Measurements from ENCODE around the gene TNIK. TPM values are rescaled to one million over a fixed set of nuclear protein-coding genes. Genes with fewer than 3 reads are reported as not detected.

TNIK gene
- 0.16 and 0.47 TPM in 2 replicates for total RNA-seq (2014; rRNA removed; shearing (Covaris generic))

- Histone ChIP-seq H3K27ac (no peak within 1 kb of the TSS), H3K4me3 (peak within 1 kb of the TSS; percentile 46), H3K27me3 (replicated peaks) (peaks cover 15% of the 10 kb centered on the region)
Observed at GRCh38 chr3:171459942-171460724, at the start of gene TNIK. Gene TNIK, minus strand, starts transcription at chr3:171460405. Its CDS starts 342 bp downstream, at chr3:171460063.

DNA sequence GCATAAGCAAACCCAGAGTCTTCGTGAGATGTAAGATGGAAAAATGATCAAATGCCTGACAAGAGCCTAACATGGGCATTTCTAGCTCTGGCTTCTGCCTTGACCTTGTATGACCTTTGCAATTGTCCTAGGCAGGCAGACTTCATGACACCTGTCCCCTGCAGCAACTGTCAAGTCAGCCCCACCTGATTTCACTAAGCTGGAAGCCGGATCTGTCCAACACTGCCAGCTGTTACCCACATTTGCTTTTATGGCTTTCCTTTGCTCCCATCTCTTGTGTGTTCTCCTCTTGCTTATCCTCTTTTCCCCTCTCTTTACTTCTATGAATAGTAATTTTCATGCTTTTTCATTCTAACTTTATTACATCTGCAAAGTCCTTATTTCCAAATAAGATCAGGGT lies 48.5 kb upstream of the TNIK start:
- Histone ChIP-seq H3K4me1 (replicated peaks) (no peaks in the 10 kb centered on the region), H3K27ac (no peak overlapping the region), H3K4me3 (no peak overlapping the region), H3K9me3 (replicated peaks) (no peaks in the 10 kb centered on the region), H3K27me3 (replicated peaks) (no peaks in the 10 kb centered on the region), H3K36me3 (no peaks in the 10 kb centered on the region)
- DNase-seq (ENCODE audit: low read depth in 1 of 2, low spot score in 2 of 2): no peak

More at GRCh38 chr3:171459942-171460724, at the start of gene TNIK:
- H3K4me1 ChIP-seq (replicated peaks): peaks cover 7% of the 10 kb centered on the region
- H3K9me3 ChIP-seq (replicated peaks): no peaks in the 10 kb centered on the region
- H3K36me3 ChIP-seq: no peaks in the 10 kb centered on the region
- peak; percentile 54 to 73 for DNase-seq (ENCODE audit: low read depth in 1 of 2, low spot score in 2 of 2)

DNA sequence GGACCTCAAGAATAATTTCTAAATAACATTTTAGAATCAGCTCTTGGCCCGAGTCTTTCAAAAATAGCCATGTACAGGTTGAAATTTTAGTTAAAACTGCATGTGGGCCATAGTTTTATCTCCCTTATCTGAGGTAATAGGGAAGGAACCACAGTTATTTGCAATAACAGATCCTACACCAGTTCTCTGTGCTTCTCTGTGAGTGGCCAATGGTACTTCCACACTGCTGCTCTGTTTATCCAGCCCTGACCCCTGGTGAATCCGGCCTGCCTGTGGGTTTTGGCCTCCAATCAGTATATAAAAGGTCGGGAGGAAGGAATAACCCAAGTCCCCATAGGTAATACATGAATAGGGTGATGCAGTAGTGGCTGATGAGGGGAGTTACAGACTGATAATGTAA lies 48.0 kb upstream of the TNIK start:
- H3K4me3 ChIP-seq: no peak overlapping the region
- H3K4me1 ChIP-seq (replicated peaks): no peaks in the 10 kb centered on the region
- no peak overlapping the region for H3K27ac ChIP-seq
- no peak for DNase-seq (ENCODE audit: low read depth in 1 of 2, low spot score in 2 of 2)
- H3K27me3 ChIP-seq (replicated peaks): no peaks in the 10 kb centered on the region
- no peaks in the 10 kb centered on the region for H3K36me3 ChIP-seq
- H3K9me3 ChIP-seq (replicated peaks): no peaks in the 10 kb centered on the region

GRCh38 chr3:171506743-171507319 lies 46.6 kb upstream of the TNIK start:
- no peak overlapping the region for H3K4me3 ChIP-seq
- no peak overlapping the region for H3K27ac ChIP-seq
- no peaks in the 10 kb centered on the region for H3K27me3 ChIP-seq (replicated peaks)
- H3K36me3 ChIP-seq: no peaks in the 10 kb centered on the region
- DNase-seq (ENCODE audit: low read depth in 1 of 2, low spot score in 2 of 2): no peak
- no peaks in the 10 kb centered on the region for H3K4me1 ChIP-seq (replicated peaks)
- H3K9me3 ChIP-seq (replicated peaks): no peaks in the 10 kb centered on the region

DNA sequence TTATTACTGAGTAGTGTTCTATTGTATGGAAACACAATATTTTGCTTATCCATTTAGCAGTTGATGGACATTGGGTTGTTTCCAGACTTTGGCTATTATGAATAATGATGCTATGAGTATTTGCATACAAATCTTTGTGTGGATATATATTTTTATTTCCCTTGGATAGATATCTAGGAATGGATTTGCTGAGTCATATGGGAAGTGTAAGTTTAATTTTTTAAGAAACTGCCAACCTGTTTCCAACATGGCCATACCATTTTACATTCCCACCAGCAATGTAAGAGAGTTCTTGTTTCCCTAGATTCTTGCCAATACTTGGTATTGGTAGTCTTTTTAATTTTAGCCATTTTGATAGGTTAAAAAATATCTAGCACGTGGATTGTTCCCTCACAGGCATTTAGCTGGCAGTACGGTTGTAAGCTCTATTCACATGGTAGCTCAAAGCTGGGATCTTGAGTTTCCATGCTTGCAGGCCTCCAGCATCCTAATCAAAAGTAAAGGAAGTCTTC lies 45.7 kb upstream of the TNIK start:
- H3K36me3 ChIP-seq: no peaks in the 10 kb centered on the region
- H3K27me3 ChIP-seq (replicated peaks): no peaks in the 10 kb centered on the region
- H3K27ac ChIP-seq: no peak overlapping the region
- no peaks in the 10 kb centered on the region for H3K9me3 ChIP-seq (replicated peaks)
- no peak overlapping the region for H3K4me3 ChIP-seq
- DNase-seq (ENCODE audit: low read depth in 1 of 2, low spot score in 2 of 2): no peak
- no peaks in the 10 kb centered on the region for H3K4me1 ChIP-seq (replicated peaks)

- DNase-seq (ENCODE audit: low read depth in 1 of 2, low spot score in 2 of 2): no peak
- Histone ChIP-seq H3K9me3 (replicated peaks) (no peaks in the 10 kb centered on the region), H3K4me3 (no peak overlapping the region), H3K36me3 (no peaks in the 10 kb centered on the region), H3K4me1 (replicated peaks) (no peaks in the 10 kb centered on the region), H3K27ac (no peak overlapping the region), H3K27me3 (replicated peaks) (no peaks in the 10 kb centered on the region)
Observed at GRCh38 chr3:171504376-171504775, 44.2 kb upstream of the TNIK start.

- Histone ChIP-seq H3K9me3 (replicated peaks) (no peaks in the 10 kb centered on the region), H3K27ac (no peak overlapping the region), H3K4me3 (no peak overlapping the region), H3K36me3 (no peaks in the 10 kb centered on the region), H3K4me1 (replicated peaks) (no peaks in the 10 kb centered on the region), H3K27me3 (replicated peaks) (no peaks in the 10 kb centered on the region)
- DNase-seq (ENCODE audit: low read depth in 1 of 2, low spot score in 2 of 2): no peak
Observed at GRCh38 chr3:171503817-171504216, 43.6 kb upstream of the TNIK start.

DNA sequence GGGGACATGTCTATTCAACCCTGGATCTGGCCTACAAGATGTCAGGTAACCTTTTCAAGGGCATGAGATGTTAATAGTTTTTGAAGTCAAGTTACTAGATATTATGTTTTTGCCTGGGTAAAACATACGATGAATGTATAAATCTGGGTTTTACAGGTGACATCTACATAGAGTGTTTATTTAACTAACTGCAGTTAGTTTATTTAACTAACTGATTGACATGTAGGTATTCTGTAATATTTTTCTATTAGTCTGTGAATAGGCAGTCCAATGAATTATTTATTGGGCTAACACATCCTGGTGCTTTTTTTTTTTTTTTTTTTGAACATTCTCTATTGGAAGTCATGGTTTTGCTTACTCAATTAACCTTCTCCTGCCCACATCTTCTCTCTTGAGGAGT lies 38.7 kb upstream of the TNIK start:
- no peaks in the 10 kb centered on the region for H3K36me3 ChIP-seq
- no peak for DNase-seq (ENCODE audit: low read depth in 1 of 2, low spot score in 2 of 2)
- H3K9me3 ChIP-seq (replicated peaks): no peaks in the 10 kb centered on the region
- no peaks in the 10 kb centered on the region for H3K27me3 ChIP-seq (replicated peaks)
- no peak overlapping the region for H3K27ac ChIP-seq
- H3K4me1 ChIP-seq (replicated peaks): no peaks in the 10 kb centered on the region
- H3K4me3 ChIP-seq: no peak overlapping the region

DNA sequence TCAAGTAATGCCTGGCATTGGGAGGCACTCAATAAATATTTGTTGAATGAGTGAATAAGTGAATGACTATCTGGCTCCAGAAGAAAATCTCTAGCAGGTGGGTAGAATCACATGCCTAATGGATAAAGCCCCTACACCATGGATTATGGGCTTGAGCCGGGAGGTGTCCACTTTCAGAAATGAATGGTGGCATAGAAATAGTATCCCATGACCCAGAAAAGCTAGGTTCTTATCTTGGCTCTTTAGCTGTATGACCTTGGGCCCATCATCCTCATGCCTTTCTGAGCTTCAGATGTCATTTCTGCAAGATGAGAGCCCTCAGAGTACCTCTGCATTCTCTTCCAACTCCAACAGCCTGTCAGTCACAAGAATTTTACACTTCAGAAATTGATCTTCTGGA lies 37.3 kb upstream of the TNIK start:
- no peak overlapping the region for H3K27ac ChIP-seq
- no peaks in the 10 kb centered on the region for H3K4me1 ChIP-seq (replicated peaks)
- H3K4me3 ChIP-seq: no peak overlapping the region
- H3K9me3 ChIP-seq (replicated peaks): no peaks in the 10 kb centered on the region
- DNase-seq (ENCODE audit: low read depth in 1 of 2, low spot score in 2 of 2): no peak
- H3K36me3 ChIP-seq: no peaks in the 10 kb centered on the region
- H3K27me3 ChIP-seq (replicated peaks): no peaks in the 10 kb centered on the region

DNA sequence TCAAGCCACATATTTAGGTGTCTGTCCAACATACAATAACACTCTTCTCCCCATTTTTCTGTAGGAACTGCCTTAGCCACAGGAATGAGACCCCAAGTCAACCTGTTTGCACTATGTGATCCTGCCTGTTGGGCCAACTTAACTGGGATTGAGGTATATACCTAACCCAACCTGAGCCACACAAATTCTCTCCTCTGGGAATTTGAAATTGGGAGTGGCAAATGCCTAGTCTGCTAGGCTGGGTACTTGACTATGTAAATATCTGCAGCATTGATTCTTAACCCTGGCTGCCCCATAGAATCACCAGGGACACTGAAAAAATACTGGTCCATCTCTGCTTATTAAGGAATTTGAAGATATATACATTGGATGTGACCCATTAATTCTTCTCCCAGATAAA lies 35.2 kb upstream of the TNIK start:
- H3K27me3 ChIP-seq (replicated peaks): no peaks in the 10 kb centered on the region
- H3K9me3 ChIP-seq (replicated peaks): no peaks in the 10 kb centered on the region
- DNase-seq (ENCODE audit: low read depth in 1 of 2, low spot score in 2 of 2): no peak
- no peak overlapping the region for H3K4me3 ChIP-seq
- no peaks in the 10 kb centered on the region for H3K36me3 ChIP-seq
- no peaks in the 10 kb centered on the region for H3K4me1 ChIP-seq (replicated peaks)
- no peak overlapping the region for H3K27ac ChIP-seq

GRCh38 chr3:171494457-171495109 lies 34.4 kb upstream of the TNIK start:
- no peak for DNase-seq (ENCODE audit: low read depth in 1 of 2, low spot score in 2 of 2)
- no peaks in the 10 kb centered on the region for H3K36me3 ChIP-seq
- H3K27me3 ChIP-seq (replicated peaks): no peaks in the 10 kb centered on the region
- H3K27ac ChIP-seq: no peak overlapping the region
- no peak overlapping the region for H3K4me3 ChIP-seq
- no peaks in the 10 kb centered on the region for H3K9me3 ChIP-seq (replicated peaks)
- H3K4me1 ChIP-seq (replicated peaks): no peaks in the 10 kb centered on the region

GRCh38 chr3:171491361-171491760 lies 31.2 kb upstream of the TNIK start:
- Histone ChIP-seq H3K27me3 (replicated peaks) (no peaks in the 10 kb centered on the region), H3K4me1 (replicated peaks) (no peaks in the 10 kb centered on the region), H3K9me3 (replicated peaks) (no peaks in the 10 kb centered on the region), H3K4me3 (no peak overlapping the region), H3K27ac (no peak overlapping the region), H3K36me3 (no peaks in the 10 kb centered on the region)
- no peak for DNase-seq (ENCODE audit: low read depth in 1 of 2, low spot score in 2 of 2)

DNA sequence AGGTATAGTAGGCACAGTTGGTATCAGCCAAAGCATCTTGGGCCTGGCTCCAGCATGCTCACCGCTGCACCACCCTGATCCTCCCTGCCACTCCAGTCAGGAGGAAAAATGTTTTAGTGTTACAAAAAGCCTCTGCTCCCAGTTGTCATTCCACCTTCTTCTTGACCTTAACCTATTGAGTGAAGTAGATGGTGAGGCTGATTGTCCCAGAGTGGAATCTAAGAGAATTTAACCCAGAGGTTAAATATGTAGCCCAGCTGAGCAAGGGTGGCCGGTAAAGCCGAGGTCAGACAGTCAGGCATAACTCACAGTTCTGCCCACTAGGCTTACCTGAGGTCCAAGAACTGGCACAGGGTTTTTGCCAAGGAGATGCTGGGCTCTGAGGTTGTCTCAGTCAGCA lies 30.7 kb upstream of the TNIK start:
- H3K4me3 ChIP-seq: no peak overlapping the region
- no peaks in the 10 kb centered on the region for H3K4me1 ChIP-seq (replicated peaks)
- no peaks in the 10 kb centered on the region for H3K9me3 ChIP-seq (replicated peaks)
- H3K36me3 ChIP-seq: no peaks in the 10 kb centered on the region
- DNase-seq (ENCODE audit: low read depth in 1 of 2, low spot score in 2 of 2): no peak
- H3K27ac ChIP-seq: no peak overlapping the region
- H3K27me3 ChIP-seq (replicated peaks): no peaks in the 10 kb centered on the region

- H3K27ac ChIP-seq: no peak overlapping the region
- no peaks in the 10 kb centered on the region for H3K27me3 ChIP-seq (replicated peaks)
- DNase-seq (ENCODE audit: low read depth in 1 of 2, low spot score in 2 of 2): no peak
- H3K36me3 ChIP-seq: no peaks in the 10 kb centered on the region
- H3K4me3 ChIP-seq: no peak overlapping the region
- no peaks in the 10 kb centered on the region for H3K4me1 ChIP-seq (replicated peaks)
- no peaks in the 10 kb centered on the region for H3K9me3 ChIP-seq (replicated peaks)
Observed at GRCh38 chr3:171489348-171489747, 29.1 kb upstream of the TNIK start.

Data from SJSA1 (cell line).